T-helper 1 cell (primary cell): ENCODE data around the gene ALG12.

Experiments used
- DNase-seq, 5 donors: peaks; one replicate each; pipeline ENCODE4 v3.0.0-alpha.2; 2012 to 2020

ALG12 gene

DNA sequence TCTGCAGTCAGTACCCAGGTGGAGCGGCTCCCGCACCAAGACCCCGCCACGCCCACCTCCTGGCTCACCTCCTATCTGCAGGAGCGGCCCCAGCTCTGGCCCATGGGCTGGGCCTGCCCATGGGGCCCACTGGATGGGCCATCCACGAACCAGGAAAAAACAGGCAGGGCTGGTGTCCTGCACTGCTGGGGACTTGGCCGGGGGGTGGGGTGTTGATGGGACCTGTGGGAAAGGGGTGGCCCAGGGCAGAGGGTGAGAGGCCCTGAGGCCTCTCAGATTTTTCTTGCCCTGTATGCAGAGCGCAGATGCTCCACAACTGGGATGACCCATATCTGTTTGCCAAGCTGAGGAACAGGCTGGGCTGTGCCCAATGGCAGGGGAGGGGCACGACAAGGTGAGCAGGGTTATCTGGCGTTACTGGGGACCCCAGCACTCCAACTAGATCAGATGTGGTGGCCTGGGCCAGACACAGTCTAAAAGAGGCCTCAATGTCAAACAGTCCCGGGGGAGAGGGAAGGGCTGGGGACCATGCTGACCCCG is 39.7 kb upstream of the ALG12 start:
- peak in 1 of 5 donors; percentile 1 for DNase-seq

- DNase-seq, result peak in 1 of 5 donors; percentile 1
These were observed 38.9 kb upstream of the ALG12 start for GRCh38 chr22:49956914-49957825.

DNA sequence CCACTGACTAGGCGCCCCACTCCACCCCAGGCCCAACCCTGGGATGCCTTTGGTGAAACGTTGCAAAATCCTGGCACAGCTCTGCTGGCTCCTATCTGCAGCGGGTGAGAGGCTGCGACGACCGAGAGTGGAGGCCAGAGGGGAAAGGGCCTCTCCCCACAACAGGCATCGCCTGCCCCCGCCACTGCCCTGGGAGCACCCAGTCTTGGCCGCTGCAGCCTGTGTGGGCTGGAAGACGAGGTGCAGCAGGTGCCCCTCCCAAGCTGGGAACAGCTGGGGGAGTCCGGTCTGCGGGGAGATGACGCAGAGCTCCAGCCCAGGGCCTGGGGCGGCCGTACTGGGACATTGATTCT is 38.2 kb upstream of the ALG12 start:
- no peak for DNase-seq

DNA sequence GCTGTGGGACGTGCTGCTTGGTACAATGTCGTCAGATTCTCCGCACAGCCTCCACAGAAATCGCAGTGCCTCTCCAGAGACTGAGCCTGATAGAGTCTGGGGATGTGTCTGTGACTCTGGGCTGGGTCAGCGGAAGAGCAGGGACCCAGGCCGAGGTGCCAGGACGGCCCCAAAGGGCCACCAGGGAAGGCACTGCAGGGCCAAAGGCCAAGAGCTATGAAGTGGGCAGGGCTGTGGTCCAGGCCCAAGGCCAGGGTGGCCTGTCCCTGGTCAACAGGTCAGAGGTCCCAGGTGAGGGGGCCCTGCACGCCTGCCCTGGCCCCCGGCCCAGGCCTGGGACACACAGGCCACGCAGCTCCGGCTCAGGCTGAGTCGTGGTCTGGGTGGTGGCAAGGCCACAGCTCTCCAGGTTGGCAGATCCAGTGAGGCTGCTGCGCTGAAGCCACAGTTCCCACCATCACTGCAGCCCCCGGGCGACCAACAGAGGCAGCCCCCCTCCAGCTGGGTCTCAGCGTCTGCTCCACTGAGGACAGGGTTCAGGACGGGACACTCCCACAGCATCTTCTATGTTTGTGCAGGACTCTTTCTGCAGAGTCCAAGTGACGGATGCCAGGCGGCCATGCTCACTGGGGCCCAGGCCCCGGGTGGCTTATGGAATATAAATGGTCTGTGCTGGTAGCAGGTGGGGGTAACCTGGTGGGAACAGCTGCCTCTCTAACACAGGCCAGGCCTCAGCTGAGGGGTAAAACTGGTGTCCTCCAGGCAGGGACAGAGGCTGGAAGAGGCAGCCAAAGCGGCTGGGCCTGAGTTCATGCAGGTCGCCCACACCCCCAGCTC is 37.6 kb upstream of the ALG12 start:
- no peak for DNase-seq

GRCh38 chr22:49954991-49955580 is 36.8 kb upstream of the ALG12 start:
- no peak for DNase-seq

- no peak for DNase-seq
These were observed 36.1 kb upstream of the ALG12 start for GRCh38 chr22:49954354-49954753.

DNA sequence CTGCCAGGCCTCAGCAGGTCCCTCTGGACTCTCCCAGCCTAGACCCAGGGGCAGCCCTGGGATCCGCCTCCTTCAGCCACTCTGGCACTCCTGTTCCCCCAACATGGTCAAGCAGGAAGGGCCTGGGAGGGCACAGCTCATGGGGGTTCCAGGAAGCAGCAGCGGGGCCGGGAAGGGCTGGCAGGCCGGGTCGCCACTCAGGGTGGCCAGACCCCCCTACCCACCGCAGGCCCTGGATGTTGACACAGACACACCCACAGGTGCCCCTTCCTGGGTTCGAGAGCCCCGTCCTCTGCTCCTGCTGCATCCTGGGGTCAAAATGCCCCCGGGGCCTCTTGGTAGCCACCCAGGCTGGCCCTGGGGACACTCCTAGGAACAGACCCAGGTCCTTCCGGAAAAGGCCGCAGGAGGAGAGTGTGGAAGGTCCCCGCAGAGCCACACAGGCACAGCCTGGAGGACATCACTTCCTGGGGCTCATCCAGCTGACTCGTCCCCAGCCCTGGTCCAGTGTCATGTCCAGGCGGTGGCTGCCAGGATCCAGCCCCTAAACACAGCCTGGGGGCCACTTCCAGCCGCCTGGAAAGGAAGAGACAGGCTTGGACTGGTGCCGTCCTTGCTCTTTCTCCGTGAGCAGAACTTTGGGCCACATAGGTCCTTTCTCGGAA is 35.6 kb upstream of the ALG12 start:
- no peak for DNase-seq

DNA sequence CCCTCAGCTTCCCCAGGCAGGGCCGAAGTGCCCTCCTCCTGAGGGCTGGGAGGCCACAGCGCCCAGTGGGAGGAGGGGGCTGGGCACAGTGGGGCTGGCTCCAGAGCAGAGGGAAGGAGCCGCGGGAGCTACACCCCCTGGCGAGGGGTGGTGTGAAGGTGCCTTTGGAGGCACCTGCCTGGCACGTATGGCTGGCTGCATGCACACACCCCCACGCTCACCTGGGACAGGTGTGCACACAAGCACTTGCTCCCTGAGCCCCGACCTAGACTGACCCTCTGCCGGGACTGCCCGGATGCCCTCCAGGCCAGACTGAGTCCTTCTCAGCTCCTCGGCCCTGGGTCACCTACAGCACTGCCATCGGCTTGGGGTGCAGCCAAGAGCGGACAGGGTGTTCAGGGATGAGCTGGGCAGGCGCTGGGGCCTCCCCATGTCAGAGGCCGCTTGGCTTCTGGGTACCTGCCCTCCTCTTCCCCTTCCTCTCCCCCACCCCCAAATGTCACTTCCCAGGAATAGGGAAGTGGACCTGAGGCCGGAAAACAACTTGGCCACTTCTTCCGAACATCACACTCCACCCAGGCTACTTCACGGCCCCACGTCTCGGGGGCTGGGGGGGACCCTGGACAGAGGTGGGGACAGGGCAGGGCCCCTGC is 34.9 kb upstream of the ALG12 start:
- no peak for DNase-seq

GRCh38 chr22:49951986-49952896 is 34.0 kb upstream of the ALG12 start:
- DNase-seq, result no peak

- DNase-seq, result no peak
These were observed 33.4 kb upstream of the ALG12 start for GRCh38 chr22:49951678-49951985.

DNA sequence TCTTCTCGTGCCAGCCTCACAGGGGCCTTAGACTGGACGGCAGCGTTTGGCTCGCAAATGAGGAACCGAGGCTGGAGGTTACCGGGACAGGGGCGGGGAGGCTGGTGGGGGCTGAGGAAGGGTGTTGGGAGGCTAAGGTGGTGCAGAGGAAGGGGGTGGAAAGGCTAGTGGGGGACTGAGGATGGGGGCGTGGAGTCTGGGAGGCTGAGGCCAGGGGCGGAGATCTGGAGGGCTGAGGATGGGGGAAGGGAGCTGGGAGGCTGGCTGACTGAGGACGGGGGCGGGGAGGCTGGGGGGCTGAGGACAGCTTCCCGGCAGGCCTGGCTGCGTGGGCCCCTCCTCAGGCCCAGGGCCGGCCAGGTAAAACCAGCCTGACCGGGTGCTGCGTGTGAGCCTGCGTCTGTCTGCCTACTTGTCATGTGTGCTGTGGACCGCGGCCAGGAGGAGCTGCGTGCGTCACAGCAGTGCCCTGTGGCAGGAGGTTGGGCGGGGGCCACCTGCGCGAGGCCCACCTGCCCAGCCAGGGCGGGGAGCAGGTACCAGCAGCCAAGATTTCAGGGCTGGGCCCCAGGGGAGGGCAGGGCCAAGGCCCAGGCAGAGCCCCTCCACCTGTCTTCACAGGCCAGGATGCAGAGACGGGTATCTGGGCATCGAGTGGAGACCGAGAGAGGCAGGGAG is 32.9 kb upstream of the ALG12 start:
- DNase-seq, result no peak

DNA sequence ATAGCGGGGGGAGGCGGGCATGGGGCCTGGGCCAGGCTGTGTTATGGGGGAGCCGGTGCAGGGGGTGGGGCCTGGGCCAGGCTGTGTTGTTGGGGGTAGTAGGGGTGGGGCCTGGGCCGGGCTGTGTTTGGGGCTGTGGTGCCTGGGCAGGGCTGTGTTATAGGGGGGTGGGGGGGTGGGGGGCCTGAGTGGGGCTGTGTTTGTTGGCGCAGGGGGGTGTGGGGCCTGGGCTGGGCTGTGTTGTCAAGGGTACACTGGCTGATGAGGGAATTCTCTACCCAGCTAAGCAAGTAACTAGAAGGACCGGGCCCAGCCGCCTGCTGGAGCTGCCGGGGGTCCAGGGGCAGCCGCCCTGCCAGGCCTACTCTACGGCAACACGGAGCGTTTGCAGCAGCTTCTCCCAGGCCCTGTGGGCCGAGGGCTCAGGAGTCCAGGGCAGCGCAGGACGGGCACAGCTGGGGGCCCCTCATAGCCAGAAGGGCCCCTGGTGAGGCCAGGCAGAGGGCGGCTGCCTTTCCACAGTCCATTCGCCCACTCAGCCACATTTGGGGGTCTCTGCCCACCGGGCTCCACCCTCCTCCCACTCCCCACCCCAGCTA is 32.3 kb upstream of the ALG12 start:
- no peak for DNase-seq

GRCh38 chr22:49949914-49950292 is 31.7 kb upstream of the ALG12 start:
- DNase-seq, result no peak

DNA sequence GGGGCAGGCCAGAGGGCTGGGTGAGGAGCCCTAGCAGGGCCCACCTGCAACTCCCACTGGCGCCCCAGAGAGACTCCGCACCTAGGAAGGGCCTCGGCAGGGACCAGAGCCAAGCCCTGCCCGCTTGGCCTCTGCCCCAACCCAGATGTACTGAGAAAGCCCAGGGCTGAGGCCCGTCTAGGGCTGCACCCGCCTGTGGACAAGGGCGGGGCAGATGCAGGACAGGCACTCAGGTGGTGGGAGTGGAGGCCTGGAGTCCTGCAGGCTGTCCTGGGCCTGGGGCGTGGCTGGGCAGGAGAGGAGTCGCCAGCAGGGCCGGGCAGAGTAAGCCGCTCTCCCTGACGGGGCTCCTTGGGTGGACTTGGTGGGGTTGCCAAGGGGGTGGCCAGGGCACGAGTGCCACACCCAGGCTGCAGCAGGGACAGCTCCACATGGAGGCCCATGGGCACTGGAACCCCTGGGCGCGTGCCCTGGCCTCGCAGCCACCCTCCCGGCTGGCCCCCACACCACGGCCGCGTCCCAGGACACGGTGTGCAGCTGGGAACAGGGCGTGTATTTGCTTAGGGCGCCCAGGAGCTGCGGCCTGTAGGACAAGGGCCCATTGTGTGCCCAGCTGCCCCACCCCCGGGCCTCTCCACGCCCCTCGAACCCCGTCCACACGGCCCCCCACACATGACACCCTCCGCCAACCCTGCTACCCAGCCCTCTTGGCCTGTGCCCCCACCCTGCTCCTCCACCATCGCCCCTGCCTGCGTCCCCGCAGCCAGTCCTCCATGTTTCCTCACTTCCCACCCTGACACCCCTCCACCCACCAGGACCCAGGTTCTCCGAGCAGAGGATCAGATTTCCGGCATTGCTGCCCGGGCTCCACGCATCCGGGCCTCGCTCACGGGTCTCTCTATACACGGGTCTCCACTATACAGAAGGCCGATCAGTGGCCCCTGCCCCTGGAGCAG is 31.0 kb upstream of the ALG12 start:
- no peak for DNase-seq

GRCh38 chr22:49948116-49948957 is 30.1 kb upstream of the ALG12 start:
- no peak for DNase-seq

GRCh38 chr22:49947296-49947622 is 29.0 kb upstream of the ALG12 start:
- DNase-seq, result no peak

DNA sequence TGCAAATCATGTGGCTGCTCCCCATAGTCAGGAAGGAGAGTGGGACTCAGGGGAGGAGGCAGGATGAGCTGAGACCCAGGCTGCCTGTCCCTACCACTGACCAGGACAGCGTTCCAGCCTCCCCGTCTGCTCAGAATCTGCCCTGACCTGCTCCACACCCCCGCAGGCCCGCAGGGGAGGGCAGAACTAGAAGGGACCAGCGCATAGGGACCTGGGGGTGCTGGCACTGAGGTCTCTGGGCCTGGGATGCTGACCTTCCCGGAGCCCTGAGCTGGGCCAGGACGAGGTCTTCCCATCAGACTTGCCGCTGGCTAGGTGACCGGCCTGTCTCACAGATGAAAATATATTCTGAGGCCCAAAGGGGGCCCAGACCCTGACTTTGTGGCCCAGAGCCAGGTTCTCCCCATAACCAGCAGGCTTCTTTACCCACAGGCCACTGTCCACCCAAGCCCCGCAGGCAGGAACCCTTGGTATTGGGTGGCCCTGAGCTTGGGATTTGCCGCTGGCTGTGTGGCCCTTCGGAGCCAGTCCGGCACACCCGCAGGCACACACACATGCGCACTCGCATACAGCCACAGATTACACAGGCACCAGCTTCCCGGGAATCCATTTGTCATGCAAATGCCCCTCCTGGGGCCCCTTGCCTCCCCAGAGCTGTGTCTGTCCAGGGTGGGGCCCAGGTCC is 28.5 kb upstream of the ALG12 start:
- no peak for DNase-seq
